ENCODE data around the gene SRSF8. TPM values are rescaled to one million over a fixed set of nuclear protein-coding genes. Genes with fewer than 3 reads are reported as not detected.

SRSF8 gene
- total RNA-seq, 1 experiment from 2014 or later: 31.0 TPM

- BruUV-seq (replicated peaks): no TSS peak
- H3K27ac ChIP-seq (ENCODE audit: low read depth, low read length): no peak overlapping the region
- ChIA-PET RAD21 (ENCODE audit: low non-redundant PET in 1 of 2, low total read pairs in 2 of 2, uncharacterized antibody in 2 of 2, unreplicated experiment in 2 of 2) (no interaction called here), POLR2A (no interaction called here), CTCF (no interaction called here)
- H3K9me2 ChIP-seq (ENCODE audit: insufficient read depth): no peaks in the 10 kb centered on the region
- no peak overlapping the region for H3K4me3 ChIP-seq (replicated peaks in 1 of 2; ENCODE audit: low read depth in 1 of 2, low read length in 2 of 2)
- no peak for TF ChIP-seq YY1 (IDR thresholded peaks at IDR 0.05; ENCODE audit: extremely low read depth, insufficient replicate concordance, low read depth, low read length)
- no peaks in the 10 kb centered on the region for H4K20me1 ChIP-seq (ENCODE audit: insufficient read depth)
- no peak overlapping the region for H3K4me2 ChIP-seq (ENCODE audit: low read length)
- DNase-seq (ENCODE audit: low read depth, low spot score) (no peak), ATAC-seq (no peak)
- peaks cover 26 to 36% of the 10 kb centered on the region in 2 experiments for H3K4me1 ChIP-seq (ENCODE audit: control insufficient read depth in 1 of 2, insufficient read depth in 2 of 2, low read length in 2 of 2)
- no peak overlapping the region for H3K9ac ChIP-seq (ENCODE audit: low read length)
- intact Hi-C loops (cut with micrococcal nuclease): no loop called here
- H3K27me3 ChIP-seq (ENCODE audit: insufficient read depth, low read length): no peaks in the 10 kb centered on the region
- H3K79me2 ChIP-seq (ENCODE audit: insufficient read depth, low read length): peaks cover 33% of the 10 kb centered on the region; the same call in 1 of the 2 replicates
- H3K36me3 ChIP-seq (ENCODE audit: control insufficient read depth in 1 of 2, insufficient read depth in 2 of 2, low read length in 2 of 2): no peaks in the 10 kb centered on the region
- no peak overlapping the region for H2AFZ ChIP-seq (ENCODE audit: low read depth, low read length, poor library complexity, severe bottlenecking)
- no peaks in the 10 kb centered on the region for H3K9me3 ChIP-seq (ENCODE audit: control insufficient read depth in 1 of 2, insufficient read depth in 1 of 2, low read depth in 1 of 2, low read length in 2 of 2)
Measured at GRCh38 chr11:95100191-95100648, 33.5 kb downstream of the SRSF8 start.

- CTCF ChIA-PET: no interaction called here
- RAD21 ChIA-PET (ENCODE audit: low non-redundant PET in 1 of 2, low total read pairs in 2 of 2, uncharacterized antibody in 2 of 2, unreplicated experiment in 2 of 2): no interaction called here
- POLR2A ChIA-PET: no interaction called here
Measured at GRCh38 chr11:95100856-95101507, 34.3 kb downstream of the SRSF8 start.

More at GRCh38 chr11:95100856-95101507, 34.3 kb downstream of the SRSF8 start:
- no TSS peak for BruUV-seq (replicated peaks)
- ATAC-seq (no peak), DNase-seq (ENCODE audit: low read depth, low spot score) (no peak)
- no peak overlapping the region for H3K4me3 ChIP-seq (replicated peaks in 1 of 2; ENCODE audit: low read depth in 1 of 2, low read length in 2 of 2)
- H3K27me3 ChIP-seq (ENCODE audit: insufficient read depth, low read length): no peaks in the 10 kb centered on the region
- H2AFZ ChIP-seq (ENCODE audit: low read depth, low read length, poor library complexity, severe bottlenecking): no peak overlapping the region
- no peaks in the 10 kb centered on the region for H3K36me3 ChIP-seq (ENCODE audit: control insufficient read depth in 1 of 2, insufficient read depth in 2 of 2, low read length in 2 of 2)
- H3K4me1 ChIP-seq (ENCODE audit: control insufficient read depth in 1 of 2, insufficient read depth in 2 of 2, low read length in 2 of 2): peaks cover 24 to 32% of the 10 kb centered on the region in 2 experiments
- no peaks in the 10 kb centered on the region for H4K20me1 ChIP-seq (ENCODE audit: insufficient read depth)
- no peaks in the 10 kb centered on the region for H3K9me3 ChIP-seq (ENCODE audit: control insufficient read depth in 1 of 2, insufficient read depth in 1 of 2, low read depth in 1 of 2, low read length in 2 of 2)
- intact Hi-C loops (cut with micrococcal nuclease): no loop called here
- H3K9ac ChIP-seq (ENCODE audit: low read length): no peak overlapping the region
- peaks cover 34% of the 10 kb centered on the region; the same call in 1 of the 2 replicates for H3K79me2 ChIP-seq (ENCODE audit: insufficient read depth, low read length)
- no peaks in the 10 kb centered on the region for H3K9me2 ChIP-seq (ENCODE audit: insufficient read depth)
- no peak overlapping the region for H3K27ac ChIP-seq (ENCODE audit: low read depth, low read length)
- H3K4me2 ChIP-seq (ENCODE audit: low read length): no peak overlapping the region
- TF ChIP-seq ZFX (IDR thresholded peaks at IDR 0.05): no peak
- TF ChIP-seq POLR2AphosphoS5 (IDR thresholded peaks at IDR 0.05; ENCODE audit: low read depth, low read length): no peak
- TF ChIP-seq CBX3 (IDR thresholded peaks at IDR 0.05; ENCODE audit: low read depth): no peak
- no peak for TF ChIP-seq TCF7L2 (IDR thresholded peaks at IDR 0.05; ENCODE audit: borderline replicate concordance, extremely low read depth, insufficient read depth, insufficient read length)
- TF ChIP-seq ZBTB33 (IDR thresholded peaks at IDR 0.05; ENCODE audit: extremely low read depth, insufficient replicate concordance, low read length): no peak
- no peak for TF ChIP-seq REST (IDR thresholded peaks at IDR 0.05; ENCODE audit: low read depth)
- no peak for TF ChIP-seq EZH2phosphoT487 (IDR thresholded peaks at IDR 0.05; ENCODE audit: borderline replicate concordance)
- no peak for TF ChIP-seq SIN3A (IDR thresholded peaks at IDR 0.05; ENCODE audit: low read depth)
- TF ChIP-seq JUND (IDR thresholded peaks at IDR 0.05): no peak
